Upper lobe of right lung (tissue), 1 donor: Measurements from ENCODE around the gene CCDC85C. TPM values are rescaled to one million over a fixed set of nuclear protein-coding genes. Genes with fewer than 3 reads are reported as not detected.

ENCODE experiments used
- ATAC-seq: fragments of 200-7000 bp; cut with Tn5 transposase; one replicate; pipeline ENCODE4 v1.9.1; 2020; ENCODE audit warnings: mild to moderate bottlenecking, moderate library complexity
- DNase-seq: peaks from one replicate; pipeline ENCODE4 v3.0.0-alpha.2; 2020
- H3K27ac ChIP-seq: fragments of 200-600 bp; one replicate; pipeline ENCODE4 v1.8.0; 2022
- H3K27me3 ChIP-seq: fragments of 200-600 bp; one replicate; pipeline ENCODE4 v1.8.0; 2022; ENCODE audit warnings: mild to moderate bottlenecking
- H3K36me3 ChIP-seq: fragments of 200-600 bp; one replicate; pipeline ENCODE4 v1.8.0; 2022
- H3K4me1 ChIP-seq: fragments of 200-600 bp; one replicate; pipeline ENCODE4 v1.8.0; 2022
- H3K4me3 ChIP-seq: fragments of 200-600 bp; one replicate; pipeline ENCODE4 v1.8.0; 2022; ENCODE audit warnings: mild to moderate bottlenecking
- H3K9me3 ChIP-seq: fragments of 200-600 bp; one replicate; pipeline ENCODE4 v1.8.0; 2022
- intact Hi-C: fragments of 100-400 bp; cut with DNase I; formaldehyde crosslinking; loops from one replicate; pipeline ENCODE4 v1.11.0; 2022
- total RNA-seq: library from RNA; stranded (reverse); fragmentation: NEBNext Ultra II Directional; extraction: Animal tissue kit (Norgen Biotek cat#: 25700); gene quantifications from one replicate; pipeline ENCODE4 v1.2.1, GENCODE V29; 2021
- TF ChIP-seq, protein P1 (sequence below): fragments of 200-600 bp; IDR thresholded peaks from one replicate; pipeline ENCODE4 v1.8.0; 2022; ENCODE audit warnings: antibody characterized with exemption
- donor health status: DM: no; HTN: yes; CAD: no; lungs with severe emphysema.

Gene CCDC85C
- total RNA-seq, 1 donor from 2014 or later: 22.6 TPM

DNA sequence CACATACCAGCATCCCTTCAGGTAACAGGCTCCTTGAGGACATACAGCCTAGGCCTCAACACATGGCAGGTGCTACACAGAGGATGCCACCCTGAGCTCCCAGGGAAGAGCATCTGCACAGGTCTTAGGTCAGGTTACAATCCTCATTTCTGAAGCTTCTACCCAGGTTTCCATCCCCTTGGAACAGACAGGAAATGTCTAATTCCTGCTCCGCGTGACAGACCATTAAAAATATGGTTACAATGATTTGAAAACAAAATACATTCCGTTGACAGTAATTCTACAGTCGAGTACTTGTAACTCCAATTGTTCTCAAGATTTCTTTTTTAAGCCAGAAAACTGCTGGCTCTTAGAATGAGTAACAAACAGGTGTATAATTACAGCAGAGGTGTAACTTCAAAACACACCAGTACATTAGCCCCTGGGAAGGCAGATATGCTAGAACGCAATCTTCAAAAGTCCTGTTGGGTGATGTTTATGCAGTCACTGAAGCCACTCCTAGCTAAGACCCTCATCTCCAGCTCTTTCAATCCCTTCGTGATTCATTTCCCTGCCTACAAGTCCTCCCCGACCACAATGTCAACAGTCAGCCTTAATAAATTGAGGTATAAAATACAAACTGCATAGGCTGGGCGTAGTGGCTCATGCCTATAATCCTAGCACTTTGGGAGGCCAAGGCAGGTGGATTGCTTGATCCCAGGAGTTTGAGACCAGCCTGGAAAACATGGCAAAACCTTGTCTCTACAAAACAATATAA lies 135.0 kb downstream of the CCDC85C start:
- no peaks in the 10 kb centered on the region for H3K9me3 ChIP-seq
- H3K27me3 ChIP-seq: no peaks in the 10 kb centered on the region
- no peak overlapping the region for H3K27ac ChIP-seq
- peaks cover 16% of the 10 kb centered on the region for H3K36me3 ChIP-seq
- H3K4me3 ChIP-seq: no peak overlapping the region
- peaks cover 15% of the 10 kb centered on the region for H3K4me1 ChIP-seq
- DNase-seq: no peak
- TF ChIP-seq, protein P1, sequence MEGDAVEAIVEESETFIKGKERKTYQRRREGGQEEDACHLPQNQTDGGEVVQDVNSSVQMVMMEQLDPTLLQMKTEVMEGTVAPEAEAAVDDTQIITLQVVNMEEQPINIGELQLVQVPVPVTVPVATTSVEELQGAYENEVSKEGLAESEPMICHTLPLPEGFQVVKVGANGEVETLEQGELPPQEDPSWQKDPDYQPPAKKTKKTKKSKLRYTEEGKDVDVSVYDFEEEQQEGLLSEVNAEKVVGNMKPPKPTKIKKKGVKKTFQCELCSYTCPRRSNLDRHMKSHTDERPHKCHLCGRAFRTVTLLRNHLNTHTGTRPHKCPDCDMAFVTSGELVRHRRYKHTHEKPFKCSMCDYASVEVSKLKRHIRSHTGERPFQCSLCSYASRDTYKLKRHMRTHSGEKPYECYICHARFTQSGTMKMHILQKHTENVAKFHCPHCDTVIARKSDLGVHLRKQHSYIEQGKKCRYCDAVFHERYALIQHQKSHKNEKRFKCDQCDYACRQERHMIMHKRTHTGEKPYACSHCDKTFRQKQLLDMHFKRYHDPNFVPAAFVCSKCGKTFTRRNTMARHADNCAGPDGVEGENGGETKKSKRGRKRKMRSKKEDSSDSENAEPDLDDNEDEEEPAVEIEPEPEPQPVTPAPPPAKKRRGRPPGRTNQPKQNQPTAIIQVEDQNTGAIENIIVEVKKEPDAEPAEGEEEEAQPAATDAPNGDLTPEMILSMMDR: no peak
- intact Hi-C loops: no loop called here
- no peak for ATAC-seq

DNA sequence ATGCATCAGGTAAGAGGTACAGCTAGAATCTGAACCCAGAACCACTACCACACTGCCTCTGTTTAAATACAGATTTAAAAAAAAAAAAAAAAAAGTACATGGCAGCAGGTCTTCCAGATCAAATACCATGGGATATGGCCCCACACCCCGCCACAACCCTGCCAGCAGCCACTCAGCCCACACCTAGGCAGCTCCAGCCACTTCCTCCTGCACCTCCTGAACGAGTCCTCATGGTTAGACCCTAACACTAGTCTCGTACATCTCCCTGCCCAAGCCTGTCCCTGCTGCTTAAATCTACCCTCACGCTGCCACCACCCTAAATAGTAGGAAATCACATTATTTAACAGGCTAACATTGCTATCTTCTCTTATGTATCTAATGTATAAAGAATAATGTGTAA lies 135.9 kb downstream of the CCDC85C start:
- no peak overlapping the region for H3K4me3 ChIP-seq
- ATAC-seq: peak; percentile 44
- H3K36me3 ChIP-seq: peaks cover 23% of the 10 kb centered on the region
- H3K27me3 ChIP-seq: no peaks in the 10 kb centered on the region
- intact Hi-C loops: no loop called here
- no peak overlapping the region for H3K27ac ChIP-seq
- DNase-seq: no peak
- H3K4me1 ChIP-seq: peaks cover 15% of the 10 kb centered on the region
- H3K9me3 ChIP-seq: no peaks in the 10 kb centered on the region
- TF ChIP-seq, protein P1: no peak

DNA sequence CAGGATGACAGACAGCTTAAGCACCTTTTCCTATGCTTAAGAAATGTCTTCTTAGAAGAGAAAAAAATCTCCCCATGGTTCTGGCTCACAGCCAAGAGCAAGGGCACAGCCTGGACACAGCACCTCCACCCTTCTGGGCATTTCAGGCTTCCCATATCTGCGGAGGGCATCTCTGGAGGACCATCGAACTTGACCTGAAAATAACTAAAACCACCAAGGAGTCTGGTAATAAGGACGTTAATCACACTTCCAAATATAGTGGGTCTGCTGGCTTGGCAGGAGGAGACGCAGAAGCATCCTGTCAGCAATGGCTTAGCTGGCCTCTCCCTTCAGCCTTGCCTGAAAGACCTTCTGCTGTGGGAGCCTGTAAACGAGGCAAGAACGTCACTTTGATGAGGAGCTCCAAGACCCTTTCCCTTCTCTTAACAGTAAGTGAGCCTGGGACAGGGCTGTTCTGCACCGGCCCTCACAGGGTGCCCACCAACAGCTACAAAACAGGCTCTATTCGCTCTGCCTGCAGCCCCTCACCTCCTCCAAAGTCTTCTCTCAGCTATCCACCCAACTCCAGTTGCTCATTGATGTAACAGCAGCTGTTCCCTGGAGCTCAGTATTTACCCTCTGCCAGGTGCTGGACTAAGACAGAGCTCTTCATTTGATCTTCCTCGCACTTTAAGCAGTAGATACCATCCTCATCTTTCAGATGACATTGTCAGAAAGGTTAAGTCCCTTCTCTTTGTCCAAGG lies 136.5 kb downstream of the CCDC85C start:
- Histone ChIP-seq H3K4me3 (no peak overlapping the region), H3K27ac (no peak overlapping the region), H3K36me3 (peaks cover 29% of the 10 kb centered on the region), H3K4me1 (peaks cover 15% of the 10 kb centered on the region), H3K27me3 (no peaks in the 10 kb centered on the region), H3K9me3 (no peaks in the 10 kb centered on the region)
- ATAC-seq (peak; percentile 77), DNase-seq (no peak)
- intact Hi-C loops: no loop called here
- TF ChIP-seq, protein P1: no peak

DNA sequence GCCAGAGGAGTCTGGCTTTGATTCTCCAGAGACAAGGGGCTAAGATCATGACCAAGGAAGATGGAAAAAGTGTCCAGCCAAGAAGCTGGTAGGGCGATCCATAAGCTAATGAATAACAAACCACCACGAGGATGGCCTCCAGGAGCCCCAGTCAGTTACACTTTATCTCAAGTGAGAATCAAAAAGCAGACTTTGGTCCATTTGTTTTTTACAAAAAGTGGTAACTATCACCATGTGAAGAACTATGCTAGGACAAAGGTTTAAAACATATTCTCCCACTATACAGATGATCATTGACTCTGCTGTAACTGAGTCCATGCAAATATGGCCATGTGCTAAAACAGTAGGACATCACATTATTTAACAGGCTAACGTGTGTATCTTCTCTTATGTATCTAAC lies 137.2 kb downstream of the CCDC85C start:
- no peaks in the 10 kb centered on the region for H3K27me3 ChIP-seq
- DNase-seq: no peak
- no peak for ATAC-seq
- no peak overlapping the region for H3K4me3 ChIP-seq
- TF ChIP-seq, protein P1: no peak
- intact Hi-C loops: no loop called here
- H3K9me3 ChIP-seq: no peaks in the 10 kb centered on the region
- H3K36me3 ChIP-seq: peaks cover 36% of the 10 kb centered on the region
- no peak overlapping the region for H3K27ac ChIP-seq
- H3K4me1 ChIP-seq: peaks cover 15% of the 10 kb centered on the region

DNA sequence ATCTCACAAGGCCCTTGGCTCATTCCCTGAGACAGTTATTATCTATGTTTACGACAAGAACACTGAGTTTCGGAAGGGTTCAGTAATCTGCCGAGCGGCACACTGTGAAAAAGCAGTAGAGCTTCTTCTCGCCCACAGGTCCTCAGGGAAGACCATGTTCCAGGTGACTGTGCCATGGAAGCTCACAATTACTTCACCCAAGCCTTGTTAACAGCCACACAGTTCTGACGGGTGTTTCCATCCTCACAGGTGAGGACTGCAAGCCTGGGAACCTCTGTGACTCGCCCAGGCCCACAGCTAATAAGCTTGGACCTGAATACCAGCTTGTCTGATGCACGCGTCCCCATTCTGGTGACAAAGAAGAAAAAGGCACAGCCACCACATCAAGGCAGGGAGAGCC lies 138.7 kb downstream of the CCDC85C start:
- no peak overlapping the region for H3K27ac ChIP-seq
- peaks cover 15% of the 10 kb centered on the region for H3K4me1 ChIP-seq
- DNase-seq: no peak
- intact Hi-C loops: no loop called here
- no peak for ATAC-seq
- no peaks in the 10 kb centered on the region for H3K9me3 ChIP-seq
- peaks cover 51% of the 10 kb centered on the region for H3K36me3 ChIP-seq
- H3K4me3 ChIP-seq: no peak overlapping the region
- TF ChIP-seq, protein P1: no peak
- H3K27me3 ChIP-seq: no peaks in the 10 kb centered on the region
